Measurements from ENCODE around the gene EIF5A2.
"Not testable (repeated sequence)": the region's sequence is repeated elsewhere in the genome, so short reads cannot be mapped to it uniquely, and the experiment has no call there.

EIF5A2 gene

DNA sequence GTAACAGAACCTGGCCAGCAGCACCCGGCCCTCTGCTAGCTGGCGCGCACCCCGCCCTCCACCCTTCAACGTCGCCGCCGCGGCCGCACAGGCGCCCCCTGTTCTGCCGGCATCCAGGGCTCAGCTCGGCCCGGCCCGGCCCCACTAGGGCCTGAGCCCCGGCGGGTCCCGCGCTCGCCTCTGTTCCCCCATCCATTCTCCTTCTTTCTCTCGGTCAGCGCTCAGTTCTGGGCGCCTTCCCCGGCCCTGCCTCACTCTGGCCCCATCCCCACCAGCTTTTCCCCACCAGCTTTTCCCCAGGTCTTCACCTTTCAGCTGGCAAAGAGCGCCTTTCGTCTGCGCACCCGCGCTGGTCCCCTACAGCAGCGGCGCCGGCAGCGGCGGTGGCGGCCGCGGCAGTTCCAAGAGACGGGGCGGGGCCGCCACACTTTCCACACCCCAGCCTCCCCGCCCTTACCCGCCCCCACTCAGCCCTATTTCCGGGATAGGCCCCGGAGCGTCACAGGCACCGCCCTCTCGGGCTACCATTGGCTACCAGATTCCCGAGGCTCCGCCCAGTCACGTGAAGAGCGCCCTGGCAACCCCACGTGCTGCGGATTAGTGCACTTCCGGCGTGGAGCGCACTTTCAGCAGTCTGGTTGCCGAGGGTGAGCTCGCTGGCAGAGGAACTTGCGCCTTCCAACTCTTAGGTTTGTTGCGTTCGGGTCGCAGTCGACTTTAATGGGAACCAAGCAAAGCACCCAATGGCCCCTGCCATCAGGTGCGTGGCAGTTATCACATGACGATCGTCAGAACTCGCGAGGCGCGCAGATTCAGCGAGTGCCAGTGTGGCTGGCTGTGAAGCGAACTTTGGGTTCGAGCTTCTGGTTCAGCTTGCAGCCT lies at the start of gene EIF5A2:
EIF5A2 (minus strand) TSS at position 403 of the 882 bp plus-strand sequence. CDS start 831 bp downstream, outside the sequence.
- DNase-seq = peak; percentile 96

DNA sequence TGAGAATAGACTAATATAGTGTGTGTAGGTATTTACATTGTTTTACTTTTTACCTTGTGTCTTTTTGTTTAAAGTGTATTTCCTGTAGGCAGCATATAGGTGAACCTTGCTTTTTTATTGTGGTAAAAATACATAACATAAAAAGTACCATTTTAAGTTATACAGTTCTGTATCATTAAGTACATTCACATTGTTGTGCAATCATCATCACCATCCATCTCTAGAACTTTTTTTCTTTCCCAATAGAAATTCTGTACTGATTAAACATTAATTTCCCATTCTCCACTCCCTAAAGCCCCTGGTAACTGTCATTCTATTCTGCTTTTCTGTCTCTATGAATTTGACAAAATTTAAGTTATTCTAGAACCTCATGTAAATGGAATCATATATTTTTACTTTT lies 48.2 kb upstream of the EIF5A2 start:
- no peak for DNase-seq

DNA sequence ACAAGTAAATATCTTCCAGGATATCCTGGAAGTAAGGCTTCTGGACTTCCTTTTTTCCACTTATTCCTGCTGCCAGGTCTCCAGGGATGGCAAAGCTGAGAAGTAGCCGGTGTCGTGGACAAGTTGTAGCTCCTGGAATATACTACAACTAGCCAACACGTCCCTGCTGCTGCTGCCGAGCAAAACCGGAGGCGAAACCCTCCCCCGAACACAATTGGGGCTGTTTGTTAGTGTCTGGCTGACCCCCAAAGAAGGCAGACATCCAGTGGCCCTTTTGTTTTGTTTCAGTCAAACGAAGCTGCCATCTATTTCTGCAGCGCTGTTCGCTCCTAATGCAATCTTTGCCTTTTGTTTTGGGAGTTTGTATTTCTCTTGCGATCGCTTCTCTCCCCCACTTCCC lies 45.3 kb upstream of the EIF5A2 start:
- DNase-seq = no peak

DNA sequence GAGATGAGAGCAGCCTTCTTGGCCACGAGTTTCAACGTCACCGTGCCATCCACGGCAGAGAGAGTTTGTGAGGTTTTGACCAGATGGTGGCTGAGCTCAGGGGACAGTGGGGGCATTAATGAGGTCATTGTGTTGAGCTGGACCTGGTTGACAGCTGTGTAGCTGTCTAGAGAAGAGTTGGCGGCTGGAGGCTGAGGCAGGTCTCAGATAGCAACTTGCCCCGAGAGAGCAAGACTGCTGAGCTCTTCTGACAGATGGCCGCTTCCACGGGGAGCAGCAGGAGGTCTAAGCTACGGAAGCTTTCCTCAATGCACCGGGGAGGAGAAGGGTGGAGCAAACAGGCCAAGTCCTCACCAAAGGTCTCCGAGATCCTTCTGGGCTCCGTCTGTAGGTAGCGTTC lies 44.8 kb upstream of the EIF5A2 start:
- no peak for DNase-seq

DNA sequence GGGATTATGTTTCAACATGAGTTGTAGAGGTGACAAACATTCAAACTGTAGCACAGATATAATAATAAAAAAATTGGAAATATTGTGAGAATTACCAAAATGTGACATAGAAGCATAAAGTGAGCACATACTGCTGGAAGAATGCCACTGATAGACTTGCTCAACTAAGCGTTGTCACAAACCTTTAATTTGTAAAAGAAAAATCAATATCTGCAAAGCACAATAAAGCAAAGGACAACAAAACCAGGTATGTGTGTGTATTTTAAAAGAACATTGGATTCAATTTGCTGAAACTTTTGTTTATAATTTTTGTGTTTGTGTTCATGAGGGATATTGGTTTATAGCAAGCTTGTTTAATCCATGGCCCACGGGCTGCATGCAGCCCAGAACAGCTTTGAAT lies 40.8 kb upstream of the EIF5A2 start:
- DNase-seq = no peak

DNA sequence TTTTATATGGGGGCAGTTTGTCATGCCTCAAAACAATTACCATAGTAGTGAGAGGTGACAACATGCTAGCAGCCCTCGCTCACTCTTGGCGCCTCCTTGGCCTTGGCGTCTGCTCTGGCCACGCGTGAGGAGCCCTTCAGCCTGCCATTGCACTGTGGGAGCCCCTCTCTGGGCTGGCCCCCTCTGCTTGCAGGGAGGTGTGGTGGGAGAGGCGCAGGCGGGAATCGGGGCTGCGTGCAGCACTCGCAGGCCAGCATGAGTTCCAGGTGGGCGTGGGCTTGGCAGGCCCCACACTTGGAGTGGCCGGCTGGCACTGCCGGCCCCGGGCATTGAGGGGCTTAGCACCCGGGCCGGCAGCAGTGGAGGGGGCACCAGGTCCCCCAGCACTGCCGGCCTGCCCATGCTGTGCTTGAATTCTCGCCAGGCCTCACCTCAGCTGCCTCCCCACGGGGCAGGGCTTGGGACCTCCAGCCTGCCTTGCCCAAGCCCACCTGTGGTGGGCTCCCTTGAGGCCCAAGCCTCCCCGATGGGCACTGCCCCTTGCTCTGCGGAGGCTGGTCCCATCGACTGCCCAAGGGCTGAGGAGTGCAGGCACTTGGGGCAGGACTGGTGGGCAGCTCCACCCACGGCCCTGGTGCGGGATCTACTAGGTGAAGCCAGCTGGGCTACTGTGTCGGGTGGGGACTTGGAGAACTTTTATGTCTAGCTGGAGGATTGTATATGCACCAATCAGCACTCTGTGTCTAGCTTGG lies 38.8 kb upstream of the EIF5A2 start:
- no peak for DNase-seq

DNA sequence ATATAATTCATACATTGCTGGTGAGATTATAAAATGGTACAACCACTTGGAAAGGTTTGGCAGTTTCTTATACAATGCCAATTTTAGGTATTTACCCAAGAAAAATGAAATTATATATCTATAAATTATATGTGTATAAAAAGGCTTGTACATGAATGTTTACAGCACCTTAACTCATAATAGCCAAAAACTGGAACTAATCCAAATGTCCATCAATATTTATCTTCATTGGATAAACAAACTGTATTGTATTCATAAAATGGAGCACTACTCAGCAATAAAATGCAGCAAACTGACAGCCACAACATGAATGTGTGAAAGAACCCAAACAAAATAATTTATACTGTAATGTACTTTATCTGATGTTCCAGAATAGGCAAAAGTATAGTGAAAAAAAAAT lies 33.6 kb upstream of the EIF5A2 start:
- DNase-seq = no peak

DNA sequence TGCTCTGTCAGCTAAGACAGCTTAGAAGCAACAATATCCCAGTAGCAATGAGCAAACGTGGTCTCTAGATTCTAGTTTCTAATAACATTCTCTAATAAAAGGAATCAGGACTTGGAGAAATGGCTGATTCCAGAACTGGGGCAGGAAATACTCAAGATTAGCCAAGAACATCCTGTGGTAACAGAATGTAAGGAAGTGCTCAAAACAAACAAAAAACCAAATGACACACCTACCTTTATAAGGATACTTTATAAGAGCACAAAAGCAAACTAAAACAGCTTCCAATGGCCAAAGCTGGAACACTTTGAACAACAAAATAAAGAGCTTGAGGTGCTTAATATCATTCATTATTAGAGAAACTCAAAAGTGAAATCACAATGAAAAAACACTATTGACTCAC lies 33.1 kb upstream of the EIF5A2 start:
- DNase-seq = no peak

DNA sequence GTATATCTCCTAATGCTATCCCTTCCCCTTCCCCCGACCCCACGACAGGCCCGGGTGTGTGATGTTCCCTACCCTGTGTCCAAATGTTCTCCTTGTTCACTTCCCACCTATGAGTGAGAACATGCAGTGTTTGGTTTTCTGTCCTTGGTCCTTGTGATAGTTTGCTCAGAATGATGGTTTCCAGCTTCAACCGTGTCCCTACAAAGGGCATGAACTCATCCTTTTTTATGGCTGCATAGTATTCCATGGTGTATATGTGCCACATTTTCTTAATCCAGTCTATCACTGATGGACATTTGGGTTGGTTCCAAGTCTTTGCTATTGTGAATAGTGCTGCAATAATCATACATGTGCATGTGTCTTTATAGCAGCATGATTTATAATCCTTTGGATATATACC lies 24.6 kb upstream of the EIF5A2 start:
- not testable (repeated sequence) for DNase-seq

DNA sequence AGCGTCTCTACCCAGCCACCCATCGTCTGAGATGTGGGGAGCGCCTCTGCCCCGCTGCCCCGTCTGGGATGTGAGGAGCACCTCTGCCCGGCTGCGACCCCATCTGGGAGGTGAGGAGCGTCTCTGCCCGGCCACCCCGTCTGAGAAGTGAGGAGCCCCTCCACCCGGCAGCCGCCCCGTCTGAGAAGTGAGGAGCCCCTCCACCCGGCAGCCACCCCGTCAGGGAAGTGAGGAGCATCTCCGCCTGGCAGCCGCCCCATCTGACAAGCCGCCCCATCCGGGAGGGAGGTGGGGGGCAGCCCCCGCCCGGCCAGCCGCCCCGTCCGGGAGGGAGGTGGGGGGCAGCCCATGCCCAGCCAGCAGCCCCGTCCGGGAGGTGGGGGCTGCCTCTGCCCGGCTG lies 15.1 kb upstream of the EIF5A2 start:
- not testable (repeated sequence) for DNase-seq

DNA sequence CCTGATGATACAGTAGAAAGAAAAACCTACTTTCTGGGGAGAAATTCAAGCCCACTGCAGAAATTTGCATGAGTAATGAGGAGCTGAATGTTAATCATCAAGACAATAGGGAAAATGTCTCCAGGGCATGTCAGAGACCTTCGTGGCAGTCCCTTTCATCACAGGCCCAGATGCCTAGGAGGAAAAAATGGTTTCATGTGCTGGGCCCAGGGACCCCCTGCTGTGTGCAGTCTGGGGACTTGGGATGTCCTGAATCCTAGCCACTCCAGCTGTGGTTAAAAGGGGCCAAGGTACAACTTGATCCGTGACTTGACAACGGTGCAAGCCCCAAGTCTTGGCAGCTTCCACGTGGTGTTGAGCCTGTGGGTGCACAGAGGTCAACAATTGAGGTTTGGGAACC lies 10.3 kb upstream of the EIF5A2 start:
- DNase-seq = no peak

DNA sequence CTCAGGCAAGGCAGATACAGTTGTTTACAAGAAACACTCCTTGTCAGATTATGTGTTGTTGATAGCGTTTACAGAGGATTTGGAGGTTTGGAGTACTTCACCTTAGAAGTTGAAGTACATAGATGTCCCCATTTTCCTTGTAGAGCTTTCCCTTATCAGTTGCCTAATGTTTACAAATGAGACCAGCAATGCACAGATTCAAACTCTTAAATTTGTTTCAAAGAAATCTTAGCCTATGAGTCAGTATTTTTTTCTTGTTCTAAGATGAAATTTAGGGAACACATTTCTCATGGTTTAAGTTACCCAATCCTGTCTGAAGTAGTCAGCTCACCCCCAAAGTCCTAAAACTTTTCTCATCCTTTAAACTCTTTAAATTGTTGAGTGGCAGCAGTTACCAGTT lies 6.3 kb upstream of the EIF5A2 start:
- no peak for DNase-seq

DNA sequence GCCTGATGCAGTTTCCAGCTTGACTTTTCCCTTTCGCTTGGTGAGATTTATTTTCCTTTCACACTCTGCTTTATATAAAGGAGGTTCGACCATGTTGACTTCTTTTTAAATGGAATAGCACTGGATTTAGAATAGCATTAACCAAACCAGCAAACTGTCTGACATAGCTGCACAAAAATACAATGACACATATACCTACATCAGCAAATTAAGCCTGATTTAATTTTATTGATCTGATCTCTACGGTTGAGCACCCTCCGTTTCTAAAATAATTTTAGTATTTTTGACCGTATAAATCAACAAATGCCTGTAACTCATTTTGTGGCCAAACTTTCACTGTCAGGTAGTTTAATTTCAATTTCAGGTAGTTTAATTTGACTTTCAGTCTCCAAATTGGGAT lies 5.8 kb upstream of the EIF5A2 start:
- DNase-seq = no peak

DNA sequence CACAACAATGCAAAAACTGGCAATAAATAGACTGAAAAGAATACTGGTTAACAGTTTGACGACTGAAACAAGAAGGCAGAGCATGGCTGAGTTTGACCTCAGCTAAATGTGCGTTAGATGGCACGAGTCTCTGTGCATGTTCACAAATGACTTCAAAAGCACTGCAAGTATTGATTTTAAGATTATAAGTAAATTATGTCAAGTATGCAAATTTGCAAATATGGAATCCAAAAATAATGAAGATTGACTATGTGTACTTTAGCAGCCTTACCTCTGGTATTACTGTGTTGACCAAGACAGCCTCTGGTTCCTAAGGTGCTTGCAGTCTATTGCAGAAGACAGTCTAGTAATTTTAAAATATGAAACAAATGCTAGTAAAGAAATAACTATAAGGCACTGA lies 2.6 kb upstream of the EIF5A2 start:
- DNase-seq = no peak

DNA sequence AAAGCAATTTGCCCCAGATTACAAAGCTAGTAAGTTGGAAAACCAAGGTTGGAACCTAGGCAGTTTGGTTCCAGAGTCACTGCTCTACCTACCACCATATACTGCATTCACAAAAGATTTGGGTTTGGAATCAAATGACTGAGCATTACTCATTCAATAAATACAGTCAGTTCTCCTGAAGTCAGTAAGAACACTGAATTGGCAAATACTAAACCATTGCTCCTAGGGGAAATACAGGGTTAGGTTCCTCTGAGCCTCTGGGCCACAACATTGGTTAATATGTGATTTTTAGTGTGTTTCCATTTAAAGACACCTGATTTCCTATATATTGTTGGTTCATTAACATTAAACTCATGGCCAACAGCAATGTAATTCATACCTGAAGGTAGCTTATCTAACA lies 2.1 kb upstream of the EIF5A2 start:
- no peak for DNase-seq

DNA sequence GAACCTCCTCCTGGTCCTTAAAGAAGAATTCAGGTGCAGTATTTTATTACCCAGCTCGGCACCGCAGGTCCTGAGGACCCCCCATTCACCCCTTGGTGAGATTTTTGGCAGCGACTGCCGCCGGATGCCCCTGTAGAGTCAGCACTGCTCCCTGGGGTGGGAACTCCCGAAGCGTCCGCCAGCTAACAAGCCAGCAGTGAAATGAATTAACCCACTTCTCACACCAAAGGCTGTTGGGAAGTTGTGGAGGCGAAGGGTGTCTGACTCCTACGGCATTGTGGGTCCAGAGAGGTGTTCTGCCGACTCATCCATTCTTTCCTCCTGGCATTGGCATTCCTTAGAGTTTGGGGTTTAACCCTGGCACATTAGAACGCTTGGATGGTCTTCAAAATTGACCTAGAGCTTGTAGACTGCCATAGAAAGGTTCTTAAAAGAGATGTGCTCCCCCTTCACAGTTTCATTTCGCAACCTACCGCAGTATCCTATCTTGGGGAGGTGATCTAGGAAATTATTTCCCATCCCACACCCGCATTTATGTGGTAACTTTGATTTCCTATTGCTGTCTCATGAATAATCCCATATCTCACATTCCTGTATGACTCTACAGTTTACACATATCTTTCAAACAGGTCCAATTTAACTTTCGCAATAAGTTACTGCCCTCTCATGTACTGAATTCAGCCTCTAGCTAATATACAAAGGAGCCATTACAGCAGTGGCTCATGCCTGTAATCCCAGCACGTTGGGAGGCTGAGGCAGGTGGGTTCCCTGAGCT lies 879 bp upstream of the EIF5A2 start:
- DNase-seq = no peak

DNA sequence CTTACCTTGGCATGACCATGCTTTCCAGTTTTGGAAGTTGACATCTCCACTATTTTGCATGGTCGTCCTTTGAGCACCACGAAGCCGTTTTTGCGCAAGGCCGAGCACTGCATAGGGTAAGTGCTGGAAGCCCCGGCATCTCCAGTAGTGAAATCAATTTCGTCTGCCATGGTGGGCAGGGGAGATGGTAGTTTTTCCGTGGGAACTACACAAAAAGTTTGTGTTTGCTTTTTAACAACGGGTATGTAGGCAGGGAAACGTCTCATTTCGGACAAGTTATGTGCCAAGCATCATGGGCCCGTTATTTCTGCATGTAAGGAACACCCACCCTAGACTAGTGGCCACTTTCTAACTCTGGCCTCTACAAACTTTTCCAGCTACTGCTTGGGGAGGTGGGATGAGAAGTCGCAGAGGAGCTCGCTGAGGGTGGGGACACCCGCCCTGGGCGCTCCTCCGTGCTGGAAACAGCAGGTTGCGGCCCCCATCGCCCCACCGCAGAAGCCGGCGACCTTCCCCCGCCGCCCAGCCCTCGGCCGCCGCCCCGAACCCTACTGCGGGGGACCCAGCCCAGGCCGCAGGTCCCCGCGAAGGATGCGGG lies 701 bp downstream of the EIF5A2 start:
- DNase-seq = no peak

DNA sequence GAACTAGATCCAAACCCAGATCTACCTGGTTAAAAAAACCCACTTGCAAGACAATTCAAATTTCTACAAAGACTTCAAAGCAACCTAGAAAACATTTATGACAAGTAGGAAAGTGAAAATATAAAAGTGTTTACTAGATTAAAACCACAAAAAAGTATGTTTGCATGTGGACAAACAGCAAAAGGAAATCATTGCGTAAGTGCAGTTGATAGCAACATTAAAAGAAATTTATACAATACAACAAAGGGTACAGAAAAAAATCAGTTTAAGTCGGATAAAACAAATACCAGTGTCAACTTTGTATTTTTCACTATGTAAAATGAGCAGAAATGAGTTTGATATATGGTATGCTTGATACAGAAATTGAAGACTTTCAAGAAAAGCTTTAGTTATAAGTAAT lies 2.6 kb downstream of the EIF5A2 start:
- no peak for DNase-seq

DNA sequence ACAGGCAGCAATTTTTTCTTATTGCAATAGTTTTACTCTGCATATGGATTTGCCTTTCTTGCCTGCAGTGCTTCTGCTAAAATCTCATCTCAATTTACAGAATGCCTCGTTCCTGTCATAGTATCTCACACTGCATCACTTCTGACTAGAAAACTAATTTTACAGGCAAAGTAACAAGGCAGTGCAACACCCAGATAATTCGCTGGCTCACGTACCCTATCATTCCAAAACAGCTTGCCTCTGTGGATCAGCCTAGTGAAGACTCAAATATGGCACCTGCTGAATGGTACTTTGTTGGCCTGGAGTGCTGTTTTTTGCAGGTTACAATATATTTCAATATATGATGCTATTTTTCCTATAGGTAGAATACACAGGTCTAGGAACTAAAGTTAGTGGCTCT lies 5.3 kb downstream of the EIF5A2 start:
- DNase-seq = no peak

DNA sequence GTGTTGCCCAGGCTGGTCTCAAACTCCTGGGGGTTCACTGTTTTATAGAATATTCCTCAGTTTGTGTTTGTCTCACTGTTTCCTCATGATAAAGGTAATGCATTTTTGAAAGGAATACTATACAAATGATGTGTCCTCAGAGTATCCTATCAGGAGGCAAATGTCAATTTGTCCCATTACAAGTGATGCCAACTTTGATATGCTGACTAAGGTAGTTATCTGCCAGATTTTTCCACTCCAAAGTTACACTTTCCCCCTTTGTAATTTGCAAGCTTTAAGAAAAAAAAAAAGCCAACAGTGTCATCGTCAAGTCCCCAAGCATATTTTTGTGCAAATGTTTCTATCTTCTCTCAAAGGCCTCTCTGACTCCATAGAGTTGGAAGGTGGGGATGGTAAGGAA lies 9.0 kb downstream of the EIF5A2 start:
- DNase-seq = no peak

DNA sequence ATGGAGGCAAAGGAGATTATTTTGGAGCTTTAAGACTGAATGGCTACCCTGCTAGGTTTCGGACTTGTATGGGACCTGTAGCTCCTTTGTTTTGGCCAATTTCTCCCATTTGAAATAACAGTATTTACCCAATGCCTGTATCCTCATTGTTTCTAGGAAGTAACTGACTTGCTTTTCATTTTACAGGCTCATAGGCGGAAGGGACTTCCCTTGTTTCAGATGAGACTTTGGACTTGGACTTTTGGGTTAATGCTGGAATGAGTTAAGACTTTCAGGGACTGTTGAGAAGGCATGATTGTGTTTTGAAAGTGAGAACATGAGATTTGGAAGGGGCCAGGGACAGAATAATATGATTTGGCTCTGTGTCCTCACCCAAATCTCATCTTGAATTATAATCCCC lies 10.5 kb downstream of the EIF5A2 start:
- DNase-seq = no peak

DNA sequence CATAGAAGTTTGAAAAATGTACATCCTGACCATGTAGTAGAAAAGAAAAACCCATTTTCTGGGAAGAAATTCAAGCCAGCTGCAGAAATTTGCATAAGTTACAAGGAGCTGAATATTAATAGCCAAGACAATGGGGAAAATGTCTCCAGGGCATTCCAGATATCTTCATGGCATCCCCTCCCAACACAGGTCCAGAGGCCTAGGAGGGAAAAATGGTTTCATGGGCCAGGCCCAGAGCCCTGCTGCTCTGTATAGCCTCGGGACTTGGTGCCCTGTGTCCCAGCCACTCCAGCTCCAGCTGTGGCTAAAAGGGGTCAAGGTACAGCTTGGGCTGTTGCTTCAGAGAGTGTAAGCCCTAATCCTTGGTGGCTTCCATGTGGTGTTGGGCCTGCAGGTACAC lies 11.2 kb downstream of the EIF5A2 start:
- not testable (repeated sequence) for DNase-seq

DNA sequence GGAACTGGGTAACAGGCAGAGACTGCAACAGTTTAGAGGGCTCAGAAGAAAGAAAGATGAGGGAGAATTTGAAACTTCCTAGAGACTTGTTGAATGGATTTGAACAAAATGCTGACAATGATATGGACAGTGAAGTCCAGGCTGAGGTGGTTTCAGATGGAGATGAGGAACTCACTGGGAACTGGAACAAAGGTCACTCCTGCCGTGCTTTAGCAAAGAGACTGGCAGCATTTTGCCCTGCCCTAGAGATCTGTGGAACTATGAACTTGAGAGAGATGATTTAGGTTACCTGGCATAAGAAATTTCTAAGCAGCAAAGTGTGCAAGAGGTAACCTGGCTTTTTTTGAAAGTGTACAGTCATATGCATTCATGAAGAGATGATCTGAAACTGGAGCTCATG lies 11.7 kb downstream of the EIF5A2 start:
- DNase-seq = no peak

Data from stimulated activated CD4-positive, alpha-beta T cell treated with anti-CD3 and anti-CD28 coated beads, Interleukin-4, amount 100 ng/mL, for 1 hour (primary cell).